GM19238 (cell line): ENCODE results near the gene ASIC2.

Experiments
- DNase-seq: peaks from one replicate; pipeline ENCODE4 v3.0.0; 2011; ENCODE audit warnings: low spot score; ENCODE audit not compliant: insufficient read length

Gene ASIC2

DNA sequence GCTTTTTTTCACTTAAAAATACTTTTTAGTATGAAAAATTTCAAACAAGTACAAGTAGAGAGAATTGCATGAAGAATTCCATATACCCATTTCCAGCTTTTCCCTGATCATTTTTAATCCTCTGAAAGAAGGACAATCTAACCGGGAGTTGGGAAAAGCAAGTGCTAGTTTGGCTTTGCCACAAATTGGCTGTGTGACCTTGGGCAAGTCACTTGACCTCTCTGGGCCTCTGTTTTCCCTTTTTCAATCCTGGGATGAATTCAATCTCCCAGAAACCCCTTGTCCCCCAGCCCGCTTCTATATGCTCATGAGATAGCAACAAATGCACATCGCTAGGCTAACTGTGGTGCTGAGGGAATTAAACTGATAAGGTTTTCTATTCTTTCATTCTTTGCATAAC is 49.4 kb downstream of the ASIC2 start:
- no peak for DNase-seq

DNA sequence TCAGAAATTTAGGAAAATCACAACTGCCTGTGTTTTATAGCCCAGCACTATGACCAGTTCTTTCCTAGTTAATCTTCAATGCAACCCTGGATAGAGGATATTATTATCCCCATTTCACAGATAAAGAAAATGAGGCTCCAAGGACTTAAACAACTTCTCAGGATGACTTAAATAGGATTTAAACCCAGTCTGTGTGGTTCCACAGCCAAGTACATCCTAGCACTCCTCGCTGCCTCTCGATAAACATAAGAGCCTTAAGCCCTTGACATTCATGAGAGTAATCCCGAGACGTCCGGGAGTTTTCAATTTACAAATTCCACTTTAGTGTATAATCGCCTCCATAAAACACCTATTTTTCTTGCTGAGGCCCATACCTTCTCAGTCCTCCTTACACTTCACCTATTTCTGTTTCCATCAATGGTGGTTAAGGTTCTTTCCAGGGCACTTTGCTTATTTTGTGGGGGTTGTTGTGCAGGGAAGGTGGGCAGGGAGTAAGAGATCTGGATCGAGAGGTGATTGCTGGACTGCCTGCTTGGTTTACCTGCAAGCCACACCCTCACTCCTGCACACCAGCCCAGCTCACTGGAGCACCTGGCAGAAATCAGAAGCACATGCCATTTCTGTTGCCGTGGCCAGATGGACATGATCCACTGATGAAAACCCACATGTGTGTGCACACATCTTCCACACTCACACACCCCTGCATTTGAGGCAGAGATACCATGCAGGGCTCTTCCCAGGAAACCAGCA is 50.5 kb downstream of the ASIC2 start:
- no peak for DNase-seq

DNA sequence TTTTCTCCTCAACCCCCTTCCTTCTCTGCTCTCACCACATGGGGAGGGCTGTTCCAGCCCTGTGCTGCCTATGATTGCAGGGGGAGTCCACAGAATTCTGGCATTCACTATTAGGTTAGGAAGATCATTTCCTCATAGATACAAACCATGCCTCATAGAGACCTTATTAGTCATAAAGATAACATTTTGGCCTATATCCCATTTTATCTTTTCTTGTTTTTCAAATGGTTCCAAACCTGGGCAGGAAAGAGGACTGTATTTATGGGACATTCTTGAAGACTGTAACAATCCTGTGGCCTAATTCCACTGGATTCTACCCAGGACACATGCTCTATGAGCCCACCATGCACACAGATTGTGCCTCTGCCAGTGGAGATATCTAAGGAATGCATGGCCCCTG is 51.7 kb downstream of the ASIC2 start:
- no peak for DNase-seq

- DNase-seq = no peak
Measured at GRCh38 chr17:33240362-33240761, 52.7 kb downstream of the ASIC2 start.

DNA sequence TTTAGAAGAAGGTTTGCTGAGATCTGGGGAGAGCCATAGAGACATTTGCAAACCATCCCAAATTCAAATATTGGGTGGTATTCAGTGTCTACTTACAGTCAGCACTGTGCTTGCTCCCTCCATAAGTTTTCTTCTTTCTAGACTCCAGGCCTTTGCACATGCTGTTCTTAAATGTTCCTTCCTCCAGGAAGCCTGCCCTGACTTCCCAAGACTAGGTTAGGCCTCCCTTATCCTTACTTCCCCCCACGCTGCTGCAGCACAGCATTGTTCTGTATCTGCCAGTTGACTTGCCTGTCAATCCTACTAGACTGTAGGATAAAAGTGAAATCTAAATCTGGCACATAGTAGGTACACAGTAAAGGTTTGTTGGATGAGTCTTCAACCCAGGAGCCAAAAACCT is 53.4 kb downstream of the ASIC2 start:
- no peak for DNase-seq

DNA sequence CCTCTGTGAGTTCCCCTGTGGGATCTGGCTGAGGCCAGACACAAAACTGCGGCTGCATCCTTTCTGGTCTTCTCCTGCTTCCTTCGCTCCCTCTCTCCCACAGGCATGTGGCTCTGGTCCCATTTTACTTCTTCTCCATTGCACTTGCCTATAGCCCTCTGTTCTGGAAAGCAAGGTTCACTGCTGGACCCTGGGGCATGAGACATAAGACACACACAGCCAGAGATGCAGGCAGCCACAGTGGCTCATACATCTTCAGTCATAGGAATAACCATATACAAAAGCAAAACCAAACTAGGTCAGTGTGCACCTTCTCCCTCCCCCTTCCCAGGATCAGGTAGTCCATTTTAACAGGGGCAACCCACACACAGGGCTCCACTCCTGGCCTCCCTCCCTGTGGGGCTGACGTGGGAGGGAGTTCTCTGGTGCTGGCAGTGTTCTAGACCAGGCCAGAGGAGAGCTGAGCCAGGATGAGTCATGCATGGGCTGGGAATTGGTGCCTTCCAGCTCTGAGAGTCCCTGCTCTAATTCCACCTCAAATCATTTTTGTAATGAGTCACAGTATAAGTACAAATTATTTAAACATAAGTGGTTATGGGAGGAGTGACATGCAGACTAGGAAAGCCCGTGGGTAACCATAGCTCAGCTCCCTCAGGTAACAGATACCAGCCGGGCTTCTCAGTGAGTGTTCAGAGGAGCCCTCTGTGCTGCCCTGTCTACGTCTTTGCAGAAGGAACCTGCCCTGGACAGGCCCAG is 58.0 kb downstream of the ASIC2 start:
- DNase-seq = no peak

GRCh38 chr17:33234233-33234632 is 58.9 kb downstream of the ASIC2 start:
- no peak for DNase-seq

GRCh38 chr17:33233811-33234177 is 59.3 kb downstream of the ASIC2 start:
- DNase-seq = no peak

- DNase-seq = no peak
Measured at GRCh38 chr17:33229499-33229898, 63.6 kb downstream of the ASIC2 start.

- DNase-seq = no peak
Measured at GRCh38 chr17:33229028-33229427, 64.1 kb downstream of the ASIC2 start.

DNA sequence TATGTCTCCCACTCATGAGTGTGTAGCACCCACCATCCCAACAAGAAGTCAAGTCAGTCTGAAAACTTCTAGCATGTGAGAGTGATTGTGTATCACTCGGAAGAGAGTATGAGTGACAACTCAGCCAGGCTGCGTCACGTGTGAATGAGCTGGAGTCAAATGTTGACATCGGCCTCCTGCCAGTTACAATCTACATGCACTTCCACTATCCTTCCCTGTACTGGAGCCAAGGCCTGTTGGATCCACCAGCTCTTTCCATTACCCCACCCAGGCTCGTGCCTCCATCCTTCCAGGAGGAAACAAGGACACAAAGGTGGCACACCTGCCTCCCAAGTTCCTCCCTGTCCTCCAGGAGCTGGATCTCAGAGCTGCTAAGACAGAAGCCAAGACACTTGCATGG is 64.5 kb downstream of the ASIC2 start:
- DNase-seq = no peak

- no peak for DNase-seq
Measured at GRCh38 chr17:33227911-33228310, 65.2 kb downstream of the ASIC2 start.

- no peak for DNase-seq
Measured at GRCh38 chr17:33225994-33226393, 67.1 kb downstream of the ASIC2 start.

GRCh38 chr17:33225509-33225908 is 67.6 kb downstream of the ASIC2 start:
- no peak for DNase-seq

DNA sequence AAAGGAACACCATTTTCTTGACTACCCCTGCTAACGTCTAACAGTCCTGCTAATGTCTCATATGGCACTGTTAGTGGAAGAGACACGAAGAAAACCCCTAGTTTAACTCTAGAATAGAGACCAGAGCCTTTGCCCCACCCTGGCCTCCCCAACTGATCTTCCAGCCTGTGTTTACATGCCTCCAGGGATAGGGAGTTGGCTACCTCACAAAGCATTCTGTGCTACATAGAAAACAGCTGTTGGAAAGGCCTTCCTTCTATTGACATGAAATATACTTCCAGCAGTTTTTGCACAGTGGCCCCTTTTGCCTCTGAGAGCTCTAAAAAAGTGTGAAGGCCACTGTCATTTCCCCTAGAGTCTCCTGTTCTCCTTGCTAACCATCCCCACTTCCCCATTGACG is 73.1 kb downstream of the ASIC2 start:
- DNase-seq = no peak

GRCh38 chr17:33218698-33219601 is 74.1 kb downstream of the ASIC2 start:
- DNase-seq = no peak

- no peak for DNase-seq
Measured at GRCh38 chr17:33217891-33218290, 75.2 kb downstream of the ASIC2 start.

- no peak for DNase-seq
Measured at GRCh38 chr17:33214996-33215395, 78.1 kb downstream of the ASIC2 start.

DNA sequence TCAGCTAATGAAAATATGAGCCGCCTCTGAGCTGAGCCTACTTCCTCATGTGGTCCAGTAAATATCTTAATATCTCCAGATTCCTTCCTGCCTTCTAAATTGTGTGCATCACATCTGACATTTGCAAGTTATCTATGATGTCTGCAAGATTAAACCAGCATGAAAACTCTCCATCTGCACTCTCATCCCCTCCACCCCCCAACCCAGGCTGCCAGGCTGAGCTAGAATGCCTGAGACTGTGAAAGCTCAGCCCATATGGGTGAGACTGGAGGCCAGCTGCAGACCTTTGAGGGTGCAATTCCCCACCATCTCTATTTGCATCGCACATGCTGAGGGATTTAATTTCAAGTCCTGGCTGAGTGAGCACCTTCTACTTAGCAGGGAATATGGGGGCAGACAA is 82.8 kb downstream of the ASIC2 start:
- DNase-seq = no peak

DNA sequence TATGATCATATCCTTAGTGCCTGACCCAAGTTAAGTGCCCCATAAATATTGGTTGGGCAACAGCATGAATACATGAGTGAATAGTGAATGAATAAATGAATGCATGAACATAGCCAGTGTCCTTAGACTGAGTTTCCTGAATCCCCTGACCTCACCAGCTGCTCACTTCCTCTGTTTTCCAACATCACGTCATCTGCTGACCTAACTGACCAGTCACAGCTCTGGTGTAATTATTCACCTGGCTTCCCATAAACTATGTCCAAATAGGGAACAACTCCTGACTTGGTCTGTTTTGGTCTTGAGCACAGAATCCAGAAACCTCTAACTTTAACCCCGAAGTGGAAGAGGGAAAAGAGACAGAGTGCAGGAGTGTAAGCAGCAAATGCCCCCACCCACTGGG is 83.4 kb downstream of the ASIC2 start:
- no peak for DNase-seq

DNA sequence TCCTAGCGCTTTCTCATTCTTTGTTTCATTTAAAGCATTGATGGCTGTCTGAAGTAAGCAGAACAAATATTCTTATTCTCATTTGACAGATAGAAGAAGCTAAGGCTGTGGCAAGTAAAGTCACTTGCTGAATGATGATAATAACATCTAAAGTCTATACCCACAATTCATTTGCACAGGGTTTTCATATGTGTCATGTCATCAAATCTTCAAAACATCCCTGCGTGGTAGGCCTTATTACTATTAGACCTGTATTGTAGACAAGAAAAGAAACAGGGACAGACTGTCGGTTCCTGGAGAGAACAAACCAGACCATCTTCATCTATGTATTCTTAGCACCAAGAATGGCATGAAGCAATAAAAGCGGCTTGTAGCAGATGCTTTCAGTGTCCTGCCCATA is 85.9 kb downstream of the ASIC2 start:
- no peak for DNase-seq

DNA sequence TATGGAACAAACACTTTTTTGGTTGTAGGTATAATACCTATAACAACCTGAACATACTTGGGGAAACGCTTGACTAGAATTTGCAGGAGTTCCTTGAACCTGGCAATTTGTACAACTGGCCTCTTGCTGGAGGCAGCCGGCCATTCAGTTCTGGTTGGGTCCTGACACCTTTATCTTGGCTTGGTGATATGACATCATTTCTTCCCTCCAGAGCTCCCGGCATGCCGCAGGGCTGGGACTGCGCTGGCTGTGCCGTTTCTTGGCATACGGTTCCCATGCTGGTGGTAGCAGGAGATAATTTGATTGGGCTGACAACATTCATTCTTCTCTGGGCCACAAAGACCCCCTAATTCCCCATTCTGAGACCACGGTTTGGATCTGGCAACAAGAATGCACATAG is 87.5 kb downstream of the ASIC2 start:
- DNase-seq = no peak
